Measurements from ENCODE around the gene CDK18.

CDK18 gene

DNA sequence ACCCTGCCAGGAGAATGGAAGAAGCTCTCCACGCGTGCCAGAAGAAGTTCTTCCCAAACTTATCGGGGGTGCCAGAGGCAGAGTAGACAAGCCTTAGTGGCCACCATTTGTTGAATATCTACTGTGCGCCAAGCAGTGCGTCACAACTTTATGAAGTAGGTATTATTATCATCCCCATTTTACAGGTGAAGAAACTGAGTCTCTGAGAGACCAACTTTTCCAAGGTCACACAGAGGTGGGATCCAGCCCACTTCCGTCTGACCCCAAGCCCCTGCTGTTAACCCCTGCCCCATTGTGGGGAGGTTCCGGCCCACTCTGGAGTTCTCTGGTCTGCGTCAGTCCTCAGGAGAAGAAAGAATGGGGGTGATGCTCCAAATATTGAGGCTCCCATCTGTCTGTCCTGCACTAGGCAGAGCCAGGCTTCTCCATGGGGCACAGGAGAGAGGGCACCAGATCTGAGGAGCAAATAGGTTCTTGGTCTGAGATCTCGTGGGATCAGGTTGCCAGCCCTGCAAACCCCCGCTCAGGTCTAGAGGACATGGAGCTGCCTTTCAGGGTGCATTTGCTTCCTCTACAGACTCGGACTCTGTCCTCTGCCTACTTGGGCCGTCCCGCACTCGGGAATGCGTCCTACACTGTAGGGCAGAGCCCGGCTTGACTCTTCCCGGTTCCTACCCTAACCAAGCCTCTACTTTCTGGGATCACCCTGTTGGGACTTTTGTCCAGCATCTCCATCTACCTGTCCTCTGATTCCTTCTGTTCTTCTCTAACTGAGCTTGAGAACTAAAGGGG lies 2.1 kb downstream of the CDK18 start:
- DNase-seq, result no peak

DNA sequence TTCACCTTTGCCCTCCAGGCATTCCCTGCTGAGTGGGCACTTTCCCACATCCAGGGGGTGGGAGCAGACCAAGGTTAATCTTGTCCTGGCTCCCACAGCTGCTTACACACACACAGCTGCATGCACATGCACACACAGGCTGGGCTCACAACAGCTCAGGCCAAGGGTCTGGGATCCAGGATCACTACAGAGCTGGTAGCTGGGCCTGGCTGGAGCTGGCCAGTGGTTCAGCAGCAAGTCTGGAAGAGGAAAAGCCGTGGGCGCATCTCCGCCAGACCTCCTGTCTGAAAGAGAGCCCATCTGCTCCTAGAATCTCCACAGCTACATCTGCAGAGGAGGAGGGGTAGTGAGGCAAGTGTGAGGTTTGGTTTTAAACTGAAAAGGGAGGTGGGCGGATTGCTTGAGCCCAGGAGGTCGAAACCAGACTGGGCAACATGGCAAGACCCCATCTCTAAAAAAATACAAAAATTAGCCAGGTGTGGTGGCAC lies 3.8 kb downstream of the CDK18 start:
- DNase-seq, result no peak

DNA sequence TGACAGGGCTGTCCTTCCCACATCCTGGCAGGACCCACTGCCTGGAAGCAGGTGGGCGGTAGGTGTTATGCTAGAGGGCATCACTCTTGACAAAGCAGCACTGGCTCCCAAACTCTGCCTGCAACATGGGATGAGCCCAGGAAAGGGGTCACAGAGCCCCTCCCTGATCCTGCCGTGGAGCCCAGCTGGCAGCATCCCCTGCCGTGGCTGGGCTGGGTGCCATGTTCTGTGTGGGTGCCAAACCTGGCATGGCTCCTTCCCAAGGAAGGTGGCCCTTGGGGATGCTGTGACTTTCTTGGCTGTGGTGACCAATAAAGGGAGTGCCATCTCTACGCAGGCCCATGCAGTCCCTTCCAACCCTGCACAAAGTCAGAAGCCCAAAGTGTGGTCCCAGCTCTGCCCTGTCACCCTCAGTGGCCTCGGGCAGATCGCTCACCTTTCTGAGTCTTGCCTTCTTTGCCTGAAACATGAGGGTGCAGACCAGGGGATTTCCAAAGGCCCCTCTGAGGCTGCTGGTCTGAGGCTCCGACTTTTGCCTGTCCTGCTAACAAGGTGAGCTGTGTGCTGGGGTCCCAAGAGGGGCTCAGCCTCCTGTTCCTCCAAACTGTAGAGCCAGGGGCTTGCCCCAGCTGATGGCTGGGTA lies 6.0 kb downstream of the CDK18 start:
- DNase-seq, result no peak

DNA sequence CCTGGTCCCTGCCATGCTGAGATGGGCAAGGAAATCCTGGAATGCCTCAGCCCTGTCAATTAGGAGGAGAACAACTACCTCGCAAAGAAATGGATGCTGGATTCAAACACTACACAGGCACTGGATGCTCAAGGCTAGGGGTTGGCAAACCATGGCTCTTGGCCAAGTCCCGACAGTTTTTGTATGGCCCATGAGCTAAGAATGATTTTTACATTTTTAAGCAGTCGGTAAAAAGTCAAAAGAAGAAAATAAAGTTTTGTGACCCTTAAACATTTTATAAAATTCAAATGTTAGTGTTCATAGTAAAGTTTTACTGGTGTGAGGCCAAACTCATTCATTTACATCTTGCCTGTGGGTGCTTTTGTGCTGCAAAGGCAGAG lies 6.5 kb downstream of the CDK18 start:
- no peak for DNase-seq

DNA sequence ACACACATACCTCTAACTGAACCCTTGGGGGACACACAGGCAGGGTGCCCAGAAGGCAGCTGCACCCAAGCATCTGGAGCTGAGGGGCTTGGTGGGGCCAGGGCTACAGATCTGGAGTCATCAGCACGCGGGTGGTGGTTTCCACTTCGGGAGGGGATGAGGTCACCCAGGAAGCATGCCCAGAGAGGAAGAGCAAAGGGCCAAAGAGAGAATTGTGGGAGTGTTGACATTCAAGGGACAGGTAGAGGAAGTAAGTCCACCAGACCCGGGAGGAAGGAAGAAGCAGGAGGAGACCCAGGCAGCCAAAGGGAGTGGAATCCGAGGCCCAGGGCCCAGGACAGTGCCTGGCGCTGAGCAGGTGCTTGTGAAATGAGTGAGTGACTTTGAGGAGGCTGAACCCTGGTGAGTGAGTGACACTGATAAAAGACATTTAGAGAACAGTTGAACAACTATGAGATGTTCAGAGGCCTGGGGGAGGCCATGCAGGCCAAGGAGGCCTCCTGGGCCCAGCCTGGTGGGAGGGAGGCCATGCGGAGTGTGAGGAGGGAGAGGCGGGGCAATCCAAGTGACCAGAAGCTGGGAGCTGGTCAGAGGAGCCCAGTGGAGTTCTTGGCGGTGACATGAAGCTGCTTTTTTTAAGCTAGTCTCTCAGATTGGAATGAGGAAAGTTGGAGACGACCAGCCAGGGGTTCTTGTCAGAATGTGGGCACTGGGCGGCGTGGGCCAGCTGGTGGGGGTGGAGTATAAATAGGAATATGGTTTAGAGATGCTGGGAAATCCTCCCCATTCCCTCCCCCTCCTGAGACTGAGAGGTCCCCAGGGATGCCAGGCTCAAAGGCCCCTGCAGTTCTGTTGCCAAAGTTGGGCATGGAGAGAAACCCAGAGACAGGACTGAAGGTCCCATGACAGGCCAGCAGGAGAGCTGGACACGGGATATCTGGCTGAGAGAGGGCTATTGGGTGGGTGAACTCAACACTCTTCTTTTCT lies 7.9 kb downstream of the CDK18 start:
- no peak for DNase-seq

DNA sequence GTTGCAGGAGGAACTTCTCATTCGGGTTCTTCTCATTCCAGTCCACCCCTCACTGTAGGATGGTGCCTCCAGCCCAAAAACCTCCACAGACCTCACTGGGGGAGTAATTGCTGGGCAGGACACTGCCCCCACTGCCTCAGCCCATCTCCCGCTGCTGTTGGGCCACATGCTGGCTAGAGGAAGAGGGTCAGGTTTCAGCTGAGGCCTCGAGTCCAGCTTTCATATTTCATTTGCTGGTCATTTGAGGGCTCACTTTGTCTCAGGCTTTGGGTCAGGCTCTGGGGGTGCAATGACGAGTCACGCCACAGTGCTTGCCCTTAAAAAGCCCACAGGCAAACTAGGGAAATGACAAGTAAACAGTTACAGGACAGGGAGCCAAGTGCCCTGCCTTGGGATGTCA lies 9.3 kb downstream of the CDK18 start:
- no peak for DNase-seq

DNA sequence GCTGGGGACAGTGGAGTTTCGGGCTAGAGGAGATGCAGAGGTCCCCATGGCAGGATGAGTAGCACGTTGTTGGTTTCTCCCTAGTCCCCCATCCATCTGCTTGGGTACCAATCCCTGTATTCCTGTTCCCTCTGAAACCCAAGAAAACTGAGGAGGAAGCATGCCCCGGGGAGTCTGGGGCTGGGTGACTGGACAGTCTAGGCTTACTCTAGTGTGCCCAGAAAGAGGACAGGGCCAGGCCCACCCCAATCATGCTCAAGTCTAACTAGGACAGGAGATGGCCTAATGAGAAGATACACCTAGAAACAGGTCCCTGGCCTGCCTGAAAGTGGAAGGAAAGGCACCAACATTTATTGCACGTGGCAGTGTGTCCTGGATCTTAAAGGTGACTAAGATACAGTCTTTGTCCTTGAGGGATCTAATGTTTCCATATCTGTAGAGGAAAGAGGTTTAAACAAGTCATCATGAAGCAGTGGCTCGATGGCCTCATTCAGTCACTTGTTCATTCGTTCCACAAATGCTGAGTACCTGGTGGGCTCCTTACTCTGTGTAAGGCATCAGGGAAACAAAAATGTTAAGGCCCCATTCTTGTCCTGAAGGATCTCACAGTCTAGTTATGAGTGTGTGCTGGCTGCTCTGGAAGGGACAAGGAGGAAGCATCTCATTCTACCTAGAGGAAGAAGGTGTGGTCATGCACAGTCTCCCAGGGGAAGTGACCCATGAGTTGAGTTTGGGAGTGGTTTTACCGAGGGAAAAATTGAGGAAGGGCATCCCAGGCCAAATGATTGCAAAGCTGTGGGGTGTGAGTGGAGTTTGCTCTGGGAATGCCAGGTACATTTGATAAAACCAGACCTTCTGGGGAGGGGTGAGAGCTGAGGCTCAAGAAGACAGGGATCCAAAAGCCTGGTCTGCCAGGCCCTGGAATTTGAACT lies 10.0 kb downstream of the CDK18 start:
- no peak for DNase-seq

DNA sequence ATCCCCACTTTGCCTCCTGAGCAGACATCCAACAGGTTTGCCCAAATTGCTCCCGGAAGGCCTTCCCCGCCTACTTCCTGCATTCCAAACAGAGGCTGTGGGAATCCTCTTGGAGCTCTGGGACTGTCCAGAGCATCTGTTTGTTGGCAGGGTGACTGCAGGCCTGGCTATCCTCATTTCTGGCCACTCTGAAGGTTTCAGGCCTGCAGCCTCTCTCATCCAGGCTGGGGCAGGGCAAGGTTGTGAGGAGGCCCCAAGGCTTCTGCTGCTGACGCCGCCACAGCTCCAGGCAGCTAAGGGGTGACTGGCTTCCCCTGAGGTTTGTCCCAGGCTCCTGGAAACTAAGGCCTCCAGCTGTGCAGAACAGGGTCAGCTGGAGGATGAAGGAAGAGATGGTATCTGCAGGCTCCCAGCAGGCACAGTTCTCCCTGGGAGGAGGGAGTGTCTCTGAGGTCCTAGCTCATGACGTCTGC lies 11.3 kb downstream of the CDK18 start:
- no peak for DNase-seq

DNA sequence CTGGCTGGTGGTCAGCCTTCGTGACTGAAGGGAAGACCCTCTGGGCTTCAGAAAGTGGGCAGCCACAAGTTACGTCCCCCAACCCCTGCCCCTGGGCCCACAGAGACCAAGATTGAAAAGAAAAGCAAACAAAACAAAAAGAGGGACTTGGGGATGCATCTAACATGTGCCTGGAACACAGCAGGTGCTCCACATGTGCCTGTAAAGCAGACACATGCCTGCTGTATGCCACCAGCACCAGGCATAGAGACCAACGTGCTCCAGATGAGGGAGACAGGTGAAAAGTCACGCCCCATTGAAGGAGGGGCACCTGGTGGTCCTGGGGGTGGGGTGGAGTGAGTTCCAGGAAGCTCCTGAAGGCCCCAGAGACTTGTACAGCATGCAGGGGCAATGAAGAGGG lies 11.9 kb downstream of the CDK18 start:
- DNase-seq, result no peak

DNA sequence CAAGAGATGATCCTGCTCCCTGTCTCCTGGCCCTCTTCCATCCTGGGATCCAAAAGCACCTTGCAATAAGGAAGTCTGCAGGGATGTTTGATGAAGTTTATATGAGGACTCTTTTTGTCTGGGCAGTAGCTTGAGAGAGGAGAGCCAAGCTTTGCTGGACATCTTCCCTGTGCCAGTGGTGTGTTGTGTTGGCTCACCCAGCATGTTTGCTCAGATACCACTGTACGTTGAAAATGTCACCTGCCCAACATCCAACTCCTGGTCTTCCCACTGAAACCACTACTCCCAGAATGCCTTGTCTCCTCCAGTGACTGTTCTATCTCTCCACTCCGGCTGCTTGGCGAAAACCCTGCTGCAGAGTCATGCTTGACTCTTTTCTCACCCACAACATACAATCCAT lies 12.8 kb downstream of the CDK18 start:
- no peak for DNase-seq

DNA sequence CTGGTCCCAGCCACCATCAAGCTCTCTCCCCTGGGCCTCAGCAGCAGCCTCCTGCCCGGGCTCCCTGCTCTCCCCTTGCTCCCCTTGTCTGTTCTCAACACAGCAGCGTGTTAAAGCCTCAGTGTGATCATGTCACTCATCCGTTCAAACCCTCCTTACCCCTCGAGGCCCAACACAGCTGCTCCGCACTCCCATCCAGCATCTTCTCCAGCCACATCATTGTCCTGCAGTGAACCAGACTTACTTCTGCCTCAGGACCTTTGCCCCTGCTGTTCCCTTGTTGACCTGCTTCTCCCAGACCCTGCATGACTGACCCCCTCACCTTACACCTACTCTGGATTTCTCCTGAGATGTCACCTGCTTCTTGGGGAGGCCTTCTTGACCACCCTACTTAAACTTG lies 13.3 kb downstream of the CDK18 start:
- DNase-seq, result no peak

DNA sequence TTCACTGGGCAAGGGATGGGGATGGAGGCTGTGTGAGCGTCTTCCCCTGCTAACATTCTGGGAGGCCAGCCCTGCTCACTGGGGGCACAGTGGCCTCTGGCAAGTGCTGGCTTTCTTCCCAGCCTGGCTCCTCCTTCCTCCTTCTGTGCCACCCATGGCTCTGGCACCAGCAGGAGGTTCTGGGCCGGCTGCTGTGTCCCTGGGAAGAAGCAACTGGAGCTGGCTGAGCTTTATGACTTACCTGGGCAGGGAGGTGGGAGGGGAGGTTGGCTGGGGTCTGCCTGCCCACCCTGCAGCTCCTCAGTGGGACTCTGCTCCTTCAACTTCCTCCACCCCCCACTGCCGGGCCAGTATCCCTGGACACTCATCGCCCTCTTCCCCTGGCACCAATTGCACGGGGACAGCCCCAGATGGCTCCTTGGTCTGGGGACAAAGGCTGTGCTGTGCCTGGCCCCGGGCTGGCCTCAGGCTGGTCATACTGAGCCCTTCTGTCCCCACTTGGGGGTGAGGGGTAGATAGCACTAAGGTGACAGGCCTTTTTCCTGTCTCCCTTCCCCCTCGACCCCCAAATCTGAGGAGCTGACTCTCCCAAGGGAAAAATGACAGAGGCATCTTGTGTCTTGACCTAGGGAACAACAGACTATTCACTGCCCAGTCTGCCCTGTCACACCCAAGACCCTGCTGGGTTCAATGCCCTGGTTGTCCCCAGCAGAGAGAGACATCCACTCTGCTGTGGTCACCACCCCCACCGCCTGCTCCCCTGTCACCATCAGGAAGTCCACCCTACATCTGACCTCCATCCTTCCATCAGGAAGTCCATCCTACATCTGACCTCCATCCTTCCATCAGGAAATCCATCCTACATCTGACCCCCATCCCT lies 14.4 kb downstream of the CDK18 start:
- no peak for DNase-seq

DNA sequence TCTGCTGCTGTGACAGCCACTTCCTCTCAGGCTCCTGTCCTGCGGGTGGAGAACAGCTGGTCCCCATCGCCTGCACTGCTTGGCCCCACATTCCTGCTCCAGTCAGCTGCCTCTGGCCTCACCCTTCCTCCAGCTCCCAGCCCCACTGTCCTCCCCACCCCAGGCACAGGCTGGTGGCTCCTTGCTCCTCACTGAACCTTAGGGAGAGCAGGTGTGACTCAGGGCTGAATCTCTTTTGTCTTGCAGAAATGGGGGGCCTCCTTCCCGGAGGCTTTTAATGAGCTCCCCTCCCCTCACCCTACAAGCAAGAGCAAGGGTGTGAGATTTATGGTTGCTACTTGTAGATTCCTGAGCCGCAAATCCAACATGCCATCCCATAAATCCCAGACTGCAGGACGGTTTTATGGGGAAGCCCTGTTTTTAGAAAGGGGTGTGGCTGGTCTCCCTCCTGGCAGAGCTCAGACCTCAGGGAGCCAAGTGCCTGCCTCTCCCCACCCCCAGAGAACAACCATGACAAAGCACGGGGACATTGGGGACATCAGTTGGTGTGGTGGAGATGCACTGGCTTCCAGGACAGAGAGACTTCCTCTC lies 15.2 kb downstream of the CDK18 start:
- no peak for DNase-seq

DNA sequence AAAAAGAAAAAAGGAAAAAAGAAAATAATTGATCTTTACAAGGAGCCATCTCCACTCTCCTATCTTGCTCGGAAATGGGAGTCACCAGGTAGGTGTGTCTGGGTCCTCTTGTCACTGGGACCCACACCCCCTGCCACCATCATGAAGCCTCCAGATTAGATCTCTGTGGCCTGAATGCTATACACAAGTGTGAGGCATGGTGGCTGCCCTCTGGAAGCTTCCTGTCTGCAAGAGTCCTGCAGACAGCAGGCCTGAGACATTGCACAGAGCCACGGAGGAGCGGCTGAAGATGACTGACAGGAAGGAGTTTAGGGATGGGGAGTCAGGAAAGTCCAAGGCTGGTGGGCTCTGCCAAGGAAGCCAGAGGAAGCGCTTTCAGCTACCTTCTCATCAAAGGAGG lies 16.2 kb downstream of the CDK18 start:
- no peak for DNase-seq

DNA sequence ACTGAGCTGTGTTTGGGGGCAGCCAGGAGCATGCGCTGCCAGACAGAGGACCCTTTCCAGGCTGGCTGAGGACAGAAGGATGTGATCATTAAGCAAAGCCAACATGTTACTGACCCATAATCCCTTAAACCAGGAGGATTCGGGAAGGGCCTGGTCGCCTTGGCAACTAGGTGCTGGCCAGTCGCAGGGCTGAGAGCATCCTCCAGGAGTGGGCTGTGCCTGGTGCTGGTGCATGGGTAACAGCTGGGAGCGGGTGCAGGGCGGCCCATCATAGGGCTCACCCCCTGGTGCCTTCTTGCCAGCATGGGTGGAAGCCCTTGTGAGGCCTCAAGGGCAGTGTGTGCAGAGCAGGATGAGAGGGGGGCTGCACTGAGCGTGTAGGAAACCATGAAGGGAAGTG lies 17.2 kb downstream of the CDK18 start:
- DNase-seq, result no peak

DNA sequence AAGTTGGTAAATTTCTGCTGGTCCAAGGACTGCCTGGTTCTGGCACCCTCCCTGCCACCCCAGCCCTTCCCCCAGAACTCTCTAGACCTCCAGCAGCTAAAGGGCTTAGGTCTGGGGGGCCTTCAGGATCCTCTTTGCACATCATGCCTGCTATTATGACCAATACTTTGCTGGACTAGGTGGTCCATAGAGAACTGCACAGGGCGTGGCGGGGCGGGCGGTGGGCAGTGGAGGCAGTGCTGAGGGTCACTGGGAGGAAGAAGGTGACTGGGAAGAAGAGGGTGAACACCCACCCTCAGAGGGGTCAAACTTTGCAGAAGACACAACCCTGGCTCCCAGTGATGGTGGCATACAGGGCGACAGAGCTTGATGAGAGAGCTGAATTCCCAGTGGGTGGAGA lies 18.2 kb downstream of the CDK18 start:
- no peak for DNase-seq

DNA sequence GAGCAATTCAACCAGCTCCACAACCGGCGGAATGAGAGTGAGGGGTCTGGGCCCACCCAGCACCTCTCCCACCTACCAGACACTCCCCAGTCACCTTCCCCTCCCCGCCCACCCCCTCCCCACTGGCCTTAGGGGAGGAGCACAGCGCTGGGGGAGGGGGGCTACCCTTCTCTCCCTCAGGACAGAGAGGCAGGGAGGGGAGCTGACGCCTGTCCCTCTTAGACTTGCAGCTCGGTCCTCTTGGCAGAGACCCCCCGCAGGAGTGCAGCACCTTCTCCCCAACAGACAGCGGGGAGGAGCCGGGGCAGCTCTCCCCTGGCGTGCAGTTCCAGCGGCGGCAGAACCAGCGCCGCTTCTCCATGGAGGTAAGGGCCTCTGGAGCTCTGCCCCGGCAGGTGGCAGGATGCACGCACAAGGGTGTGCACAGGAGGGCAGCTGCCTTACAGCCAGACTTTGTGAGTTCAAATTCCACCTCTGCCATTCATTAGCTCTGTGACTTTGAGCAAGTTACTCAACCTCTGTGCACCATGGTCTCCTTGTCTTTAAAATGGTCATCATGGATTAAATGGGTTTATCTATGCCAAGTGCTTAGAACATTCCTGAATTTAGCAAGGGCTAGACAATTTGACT lies 18.9 kb downstream of the CDK18 start:
- no peak for DNase-seq

DNA sequence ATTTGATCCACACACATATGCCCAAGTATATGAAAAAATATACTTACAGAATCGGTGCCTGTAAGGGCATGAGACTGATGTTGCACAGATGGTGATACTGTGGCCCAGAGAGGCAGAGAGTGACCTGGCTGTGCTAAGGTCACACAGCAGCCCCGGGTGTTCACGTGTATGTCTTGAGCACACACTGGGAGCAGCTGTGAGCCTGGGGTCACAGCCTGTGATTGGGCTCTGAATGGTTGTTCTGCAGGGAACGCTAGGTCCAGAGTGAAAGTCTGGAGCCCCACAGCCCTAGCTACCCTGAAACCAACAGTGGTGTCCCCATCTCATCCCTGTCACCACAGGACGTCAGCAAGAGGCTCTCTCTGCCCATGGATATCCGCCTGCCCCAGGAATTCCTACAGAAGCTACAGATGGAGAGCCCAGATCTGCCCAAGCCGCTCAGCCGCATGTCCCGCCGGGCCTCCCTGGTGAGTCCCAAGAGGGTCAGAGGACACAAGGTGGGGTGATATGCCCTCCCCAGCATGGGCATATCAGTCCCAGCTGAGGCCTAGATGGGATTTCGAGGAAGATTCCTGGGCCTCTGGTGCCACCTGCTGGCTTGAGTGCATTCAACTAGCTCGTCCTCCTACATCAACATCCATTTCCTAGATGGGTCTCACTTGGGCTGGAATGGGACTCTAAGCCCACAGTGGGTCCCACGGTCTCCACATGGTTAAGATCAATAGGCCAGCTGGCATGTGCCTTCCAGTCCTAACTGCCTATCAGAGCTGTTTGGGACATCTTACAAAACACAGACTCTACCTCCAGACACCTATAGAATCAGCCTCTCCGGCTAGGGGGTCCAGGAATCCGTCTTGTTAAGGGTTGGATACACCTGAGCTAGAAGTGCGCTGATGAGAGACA lies 19.7 kb downstream of the CDK18 start:
- DNase-seq, result peak; percentile 75

DNA sequence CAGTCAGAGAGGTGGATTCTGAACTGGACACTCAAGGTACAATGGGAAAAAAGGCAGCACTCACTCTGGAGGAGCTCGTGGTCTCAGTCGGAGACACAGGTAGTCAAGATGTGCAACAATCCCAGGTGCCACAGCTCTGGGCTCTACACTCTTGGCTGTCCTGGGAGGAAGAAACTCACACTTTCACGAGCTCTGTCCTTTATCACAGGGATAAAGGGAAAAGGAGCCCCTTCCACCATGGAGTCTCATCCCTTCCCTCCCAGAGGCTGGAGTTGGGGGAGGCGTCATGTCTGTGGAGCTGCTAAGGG lies 20.3 kb downstream of the CDK18 start:
- no peak for DNase-seq
